IPS-NIHi11 (cell line): Measurements from ENCODE around the gene MPDU1.
"Not testable (repeated sequence)": the region's sequence is repeated elsewhere in the genome, so short reads cannot be mapped to it uniquely, and the experiment has no call there.

ENCODE experiments used
- DNase-seq: peaks from one replicate; pipeline ENCODE4 v3.0.0; 2012; ENCODE audit warnings: mixed read lengths, low spot score

Gene MPDU1

DNA sequence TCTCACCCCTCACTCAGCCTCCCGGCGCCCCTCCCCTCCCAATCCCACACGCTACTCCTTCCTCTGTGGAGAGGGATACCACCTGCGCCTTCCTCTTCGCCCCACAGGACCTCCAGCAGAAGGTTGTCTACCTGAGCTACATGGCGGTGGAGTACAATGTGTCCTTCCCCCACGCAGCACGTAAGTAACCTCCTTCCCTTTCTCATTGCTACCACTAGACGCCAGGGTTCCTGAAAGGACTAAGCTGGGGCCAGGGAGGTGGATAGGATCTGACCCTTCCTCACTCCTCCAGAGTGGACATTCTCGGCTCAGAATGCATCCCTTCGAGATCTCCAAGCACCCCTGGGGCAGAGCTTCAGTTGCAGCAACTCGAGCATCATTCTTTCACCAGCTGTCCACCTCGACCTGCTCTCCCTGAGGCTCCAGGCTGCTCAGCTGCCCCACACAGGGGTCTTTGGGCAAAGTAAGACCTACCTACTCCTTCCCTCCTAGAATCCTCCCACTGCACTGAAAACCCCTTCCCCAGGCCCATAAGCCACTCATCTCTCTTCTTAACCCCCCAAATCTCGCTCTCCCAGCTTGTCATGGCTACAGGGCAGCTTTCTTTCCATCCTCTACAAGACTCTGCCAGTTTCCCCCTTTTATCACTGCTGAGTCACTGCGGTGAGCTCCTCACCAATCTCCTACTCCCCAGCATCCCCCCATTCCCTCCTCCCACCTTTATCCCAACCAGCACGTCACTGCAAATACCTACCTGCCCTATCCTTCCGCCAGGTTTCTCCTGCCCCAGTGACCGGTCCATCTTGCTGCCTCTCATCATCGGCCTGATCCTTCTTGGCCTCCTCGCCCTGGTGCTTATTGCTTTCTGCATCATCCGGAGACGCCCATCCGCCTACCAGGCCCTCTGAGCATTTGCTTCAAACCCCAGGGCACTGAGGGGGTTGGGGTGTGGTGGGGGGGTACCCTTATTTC lies 2.8 kb upstream of the MPDU1 start:
- DNase-seq, result no peak

GRCh38 chr17:7582396-7583252 lies 1.0 kb upstream of the MPDU1 start:
- DNase-seq, result no peak

DNA sequence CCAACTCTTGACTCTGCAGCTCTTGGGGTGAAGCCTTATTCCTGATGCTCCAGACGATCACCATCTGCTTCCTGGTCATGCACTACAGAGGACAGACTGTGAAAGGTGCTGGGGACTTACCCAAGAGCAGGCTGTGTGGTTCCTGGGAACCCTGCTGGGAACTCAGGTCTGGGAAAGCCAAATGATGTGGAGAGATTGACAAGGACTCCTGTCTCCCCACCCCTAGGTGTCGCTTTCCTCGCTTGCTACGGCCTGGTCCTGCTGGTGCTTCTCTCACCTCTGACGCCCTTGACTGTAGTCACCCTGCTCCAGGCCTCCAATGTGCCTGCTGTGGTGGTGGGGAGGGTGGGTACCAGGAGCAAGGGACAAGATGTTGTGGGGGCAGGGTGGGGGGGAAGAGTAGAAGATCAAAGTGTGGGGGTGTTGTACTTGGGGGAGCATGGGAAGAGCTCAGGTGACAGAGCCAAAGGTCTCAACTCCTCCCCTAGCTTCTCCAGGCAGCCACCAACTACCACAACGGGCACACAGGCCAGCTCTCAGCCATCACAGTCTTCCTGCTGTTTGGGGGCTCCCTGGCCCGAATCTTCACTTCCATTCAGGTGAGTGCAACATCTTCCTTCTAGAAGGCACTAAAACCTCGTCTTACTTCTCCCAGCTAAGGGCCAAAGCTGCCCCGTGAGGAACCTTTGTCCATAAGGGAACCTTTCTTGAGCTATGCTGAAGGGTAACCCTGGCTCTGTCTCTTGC lies 3.2 kb downstream of the MPDU1 start:
- DNase-seq, result no peak

GRCh38 chr17:7587420-7588151 lies 3.9 kb downstream of the MPDU1 start:
- DNase-seq, result no peak

GRCh38 chr17:7588553-7589203 lies 5.0 kb downstream of the MPDU1 start:
- peak; percentile 33 for DNase-seq

DNA sequence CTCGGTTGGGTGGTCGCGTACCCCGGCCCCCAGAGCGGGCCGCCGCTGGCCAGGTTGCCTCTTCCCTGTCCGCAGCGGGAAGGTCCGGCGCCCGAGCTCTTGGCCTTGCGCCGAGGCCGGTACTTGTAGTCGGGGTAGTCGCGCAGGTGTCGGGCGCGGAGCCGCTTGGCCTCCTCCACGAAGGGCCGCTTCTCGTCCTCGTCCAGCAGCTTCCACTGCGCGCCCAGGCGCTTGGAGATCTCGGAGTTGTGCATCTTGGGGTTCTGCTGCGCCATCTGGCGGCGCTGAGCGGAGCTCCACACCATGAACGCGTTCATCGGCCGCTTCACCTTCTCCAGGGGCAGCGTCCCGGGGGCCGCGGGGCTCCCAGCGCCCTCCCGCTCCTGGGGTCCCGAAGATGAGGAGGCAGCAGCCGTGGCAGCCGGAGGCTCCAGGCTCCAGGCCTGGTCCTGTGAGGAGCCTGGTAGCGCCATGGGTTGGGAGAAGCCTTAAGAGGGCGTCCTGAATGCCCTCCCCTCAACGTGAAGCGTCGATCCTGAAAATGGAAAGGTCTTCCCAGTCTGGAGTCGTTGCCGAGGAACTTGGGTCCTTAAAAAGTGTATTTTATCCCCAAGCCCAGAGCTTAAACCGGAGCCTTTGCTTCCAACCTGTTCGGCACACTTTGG lies 5.7 kb downstream of the MPDU1 start:
- peak; percentile 88 for DNase-seq

- peak; percentile 65 for DNase-seq
Observed at GRCh38 chr17:7589891-7590691, 6.4 kb downstream of the MPDU1 start, which contains the start of gene SOX15. SOX15 (minus strand) TSS chr17:7590094; CDS start chr17:7589676, 418 bp downstream.

- DNase-seq, result peak; percentile 78
Observed at GRCh38 chr17:7590743-7591142, 7.1 kb downstream of the MPDU1 start.

DNA sequence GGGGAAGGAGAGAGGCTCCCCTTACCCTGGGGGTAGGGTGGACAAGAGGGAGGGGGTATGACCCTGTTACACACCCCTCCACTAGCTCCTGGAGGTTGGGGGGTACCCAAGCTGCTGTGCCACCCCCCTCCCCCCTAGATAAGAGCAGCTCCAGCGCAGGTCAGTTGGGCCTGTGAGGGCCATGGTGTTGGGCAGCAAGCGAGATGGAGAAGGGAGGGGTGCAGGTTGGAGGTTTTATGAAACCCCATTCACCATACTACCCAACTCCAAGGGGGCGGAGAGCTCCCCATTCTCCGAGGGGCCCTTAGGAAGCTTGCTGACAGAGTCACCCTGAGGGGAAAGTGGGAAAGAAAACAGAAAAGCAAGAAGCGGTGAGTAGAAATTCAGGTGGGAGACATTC lies 7.9 kb downstream of the MPDU1 start:
- no peak for DNase-seq

DNA sequence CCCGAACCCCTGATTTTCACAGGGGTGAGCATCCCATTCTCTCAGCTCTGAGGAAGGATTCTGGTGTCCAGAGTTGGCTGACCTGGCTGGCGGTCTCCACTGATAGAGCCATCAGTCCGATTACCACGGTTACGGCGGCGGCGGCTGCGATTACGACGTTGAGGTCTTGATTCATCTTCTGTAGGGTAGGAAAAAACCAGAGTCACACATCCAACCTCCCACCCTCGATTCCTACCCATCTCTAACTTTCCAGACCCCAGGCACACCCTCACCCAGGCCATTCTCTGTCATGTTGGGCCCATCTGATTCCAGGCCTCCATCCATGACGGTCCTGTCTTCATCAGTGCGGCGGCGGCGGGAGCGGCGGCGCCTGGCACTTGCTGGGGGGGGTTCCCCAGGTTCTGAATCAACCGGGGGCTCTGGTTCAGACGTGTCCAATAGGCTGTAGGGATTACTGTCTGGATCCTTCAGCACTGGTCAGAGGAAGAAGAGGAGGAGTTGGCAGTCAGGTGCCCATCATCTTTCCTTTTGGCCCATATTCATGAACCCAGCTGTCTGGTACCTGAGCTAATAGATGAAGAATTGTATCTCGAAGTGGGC lies 8.9 kb downstream of the MPDU1 start:
- DNase-seq, result no peak

DNA sequence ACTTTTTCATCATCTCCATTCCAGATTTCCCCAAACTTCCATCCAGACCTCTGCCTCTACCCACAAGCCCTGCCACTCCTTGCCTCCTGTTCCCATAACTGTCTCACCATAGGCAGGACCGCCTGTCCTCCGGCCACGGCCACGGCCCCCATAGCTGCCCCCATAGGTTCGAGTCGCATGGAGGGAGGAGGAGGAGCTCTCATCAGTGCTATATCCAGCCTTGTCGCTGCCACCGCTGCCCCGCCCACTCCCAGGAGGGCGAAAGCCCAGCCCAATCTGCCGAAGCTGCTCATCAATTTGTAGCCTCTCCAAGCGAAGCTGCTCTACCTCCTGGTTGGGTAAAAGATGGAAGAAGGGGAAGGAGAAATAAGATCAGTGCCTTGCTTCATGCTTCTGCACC lies 9.6 kb downstream of the MPDU1 start:
- no peak for DNase-seq

DNA sequence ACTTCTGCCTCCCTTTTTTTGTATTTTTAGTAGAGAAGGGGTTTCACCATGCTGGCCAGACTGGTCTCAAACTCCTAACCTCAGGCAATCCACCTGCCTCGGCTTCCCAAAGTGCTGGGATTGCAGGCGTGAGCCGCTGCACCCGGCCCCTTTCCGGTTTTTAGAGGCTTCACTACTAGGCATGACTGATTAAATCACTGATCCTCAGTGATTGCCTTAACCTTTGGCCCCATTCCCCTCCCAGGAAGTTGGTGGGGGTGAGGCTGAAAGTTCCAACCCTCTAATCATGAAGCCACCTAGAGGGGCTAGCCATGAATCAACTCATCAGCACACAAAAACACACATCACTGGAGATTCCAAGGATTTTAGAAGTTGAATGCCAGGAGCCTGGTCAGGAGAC lies 13.9 kb downstream of the MPDU1 start:
- not testable (repeated sequence) for DNase-seq

DNA sequence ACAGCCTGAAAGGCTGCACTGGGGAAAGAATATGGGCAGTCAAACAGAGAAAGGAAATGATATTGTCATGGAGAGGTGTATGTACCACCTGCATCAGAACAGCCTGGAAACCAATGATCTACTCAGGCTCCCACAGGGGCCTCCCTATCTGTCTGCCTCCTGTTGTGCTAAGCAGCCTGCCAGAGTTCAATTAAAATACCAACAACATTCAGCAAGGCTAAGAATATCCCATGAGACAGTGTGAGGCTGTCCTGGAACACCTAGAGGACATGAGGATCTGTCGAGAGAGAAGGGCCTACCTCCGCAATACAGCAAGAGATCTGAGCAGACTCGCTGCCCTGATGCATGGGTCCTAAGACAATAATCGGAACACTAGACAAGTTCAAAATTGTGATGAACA lies 22.6 kb downstream of the MPDU1 start:
- DNase-seq, result no peak

GRCh38 chr17:7610641-7611040 lies 27.0 kb downstream of the MPDU1 start:
- DNase-seq, result no peak

DNA sequence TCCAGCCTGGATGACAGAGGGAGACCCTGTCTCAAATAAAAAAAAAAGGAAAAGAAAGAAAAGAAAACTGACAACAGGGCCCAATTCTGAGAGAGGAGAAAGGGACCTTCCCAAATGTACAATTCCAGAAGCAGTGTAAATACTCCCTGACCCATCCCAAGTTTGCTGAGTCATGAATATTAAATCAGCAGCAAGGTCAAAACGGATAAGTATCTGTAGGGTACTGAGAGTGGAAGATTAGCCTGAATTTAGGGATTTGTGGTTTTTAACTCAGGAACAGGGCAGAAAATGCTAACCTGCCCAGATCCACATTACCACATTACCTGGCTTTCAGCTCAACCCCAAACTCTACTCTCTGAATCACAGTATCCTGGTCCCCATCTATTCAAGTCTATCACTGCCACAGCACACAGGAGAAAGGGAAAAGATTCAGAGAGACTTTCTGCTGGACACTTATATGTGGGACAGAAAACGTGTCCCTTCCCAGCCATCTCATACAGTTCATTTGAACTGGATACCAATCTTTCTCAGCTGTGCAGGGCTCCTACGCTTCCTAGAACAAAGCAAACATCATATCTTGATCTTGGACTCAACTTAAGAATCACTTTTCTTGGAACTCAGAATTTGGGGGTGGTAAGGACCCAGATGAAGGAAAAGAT lies 28.1 kb downstream of the MPDU1 start:
- DNase-seq, result no peak

DNA sequence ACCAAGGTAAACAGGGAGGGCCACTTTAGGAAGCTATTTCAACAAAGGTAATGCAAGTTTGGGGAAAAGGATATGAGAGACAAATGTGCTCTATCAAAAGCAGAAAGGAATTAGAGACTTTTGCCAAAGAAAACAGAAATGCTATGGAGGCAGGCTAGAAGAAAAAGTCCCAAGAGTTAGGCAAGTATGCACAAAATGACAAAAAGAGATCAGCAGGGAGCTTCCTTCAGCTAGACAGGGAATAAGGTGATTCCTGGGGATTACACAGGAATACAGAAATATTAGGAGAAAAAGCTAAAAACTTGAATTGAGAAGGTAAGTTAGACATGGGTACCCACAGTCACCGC lies 28.6 kb downstream of the MPDU1 start:
- DNase-seq, result no peak

GRCh38 chr17:7613769-7614424 lies 30.2 kb downstream of the MPDU1 start:
- DNase-seq, result no peak
